ENCODE results near the gene AGFG2. TPM values are rescaled to one million over a fixed set of nuclear protein-coding genes. Genes with fewer than 3 reads are reported as not detected.
"Not testable (repeated sequence)": the region's sequence is repeated elsewhere in the genome, so short reads cannot be mapped to it uniquely, and the experiment has no call there.

AGFG2 gene
- total RNA-seq, 1 experiment from 2014 or later = 11.2 TPM

- no peak overlapping the region for H3T11ph ChIP-seq (ENCODE audit: low read length)
- H3K9me3 Mint-ChIP-seq = no peaks in the 10 kb centered on the region
- no peak overlapping the region for H3K4ac ChIP-seq (ENCODE audit: low read depth, low read length)
- H3K56ac ChIP-seq (ENCODE audit: insufficient read length, low read depth, low read length) = no peak overlapping the region
- no peak overlapping the region for H3K4me3 Mint-ChIP-seq
- no peak overlapping the region for H2AFZ ChIP-seq (ENCODE audit: low read length)
- H3K27me3 Mint-ChIP-seq (ENCODE audit: low read depth) = peaks cover 7% of the 10 kb centered on the region
- H3K79me1 ChIP-seq (ENCODE audit: insufficient read depth, low read depth, low read length, poor library complexity, severe bottlenecking) = no peaks in the 10 kb centered on the region
- no peaks in the 10 kb centered on the region for H3K4me1 ChIP-seq (ENCODE audit: insufficient read depth, low read length)
- H4K20me1 ChIP-seq (ENCODE audit: control insufficient read depth, insufficient read depth, insufficient read length) = no peaks in the 10 kb centered on the region
- H4K5ac ChIP-seq (ENCODE audit: insufficient read length, low read depth, low read length) = no peak overlapping the region
- no peak overlapping the region; a peak in 1 of 7 replicates for H3K27ac Mint-ChIP-seq
- no peak for DNase-seq
- H3K27ac ChIP-seq (ENCODE audit: insufficient read length, low read depth, low read length) = no peak overlapping the region
- no peak overlapping the region for H2BK20ac ChIP-seq (ENCODE audit: low read depth, low read length, poor library complexity, severe bottlenecking)
- no peak overlapping the region for H3K4me2 ChIP-seq (ENCODE audit: insufficient read depth, insufficient read length, low read length)
- H3K36me3 Mint-ChIP-seq (ENCODE audit: insufficient read depth in 1 of 3, low read depth in 3 of 3) = no peaks in the 10 kb centered on the region
- no peaks in the 10 kb centered on the region for H3K9me3 ChIP-seq (ENCODE audit: control insufficient read depth, low read depth, low read length)
- TF ChIP-seq CTCF (conservative IDR thresholded peaks at IDR 0.05) = no peak
- H2BK12ac ChIP-seq (ENCODE audit: insufficient read length, low read depth, low read length) = no peak overlapping the region
- no peak overlapping the region for H4K8ac ChIP-seq (replicated peaks; ENCODE audit: insufficient read length, low read depth, low read length)
- no peak overlapping the region for H3K14ac ChIP-seq (ENCODE audit: insufficient read depth, low read length)
- no peaks in the 10 kb centered on the region for H3K27me3 ChIP-seq (ENCODE audit: insufficient read depth, low read length)
- no peak overlapping the region for H2BK120ac ChIP-seq (ENCODE audit: low read depth, low read length, poor library complexity, severe bottlenecking)
- no peaks in the 10 kb centered on the region for H3K4me1 Mint-ChIP-seq
- H3K23me2 ChIP-seq (ENCODE audit: insufficient read length, low read depth, low read length, poor library complexity, severe bottlenecking) = no peaks in the 10 kb centered on the region
- no peaks in the 10 kb centered on the region for H3K79me2 ChIP-seq (ENCODE audit: insufficient read depth, low read length)
- H3K23ac ChIP-seq (ENCODE audit: insufficient read length, low read depth, low read length) = no peak overlapping the region
- no CpG with 5 or more reads among the region's 14 CpGs for WGBS (ENCODE audit: extremely low coverage, insufficient read length, low lambda C conversion rate)
- no peak overlapping the region for H4K91ac ChIP-seq (ENCODE audit: insufficient read length, low read depth, low read length)
- H2AK5ac ChIP-seq (ENCODE audit: insufficient read length, low read length) = no peak overlapping the region
- no peak overlapping the region for H3K18ac ChIP-seq (ENCODE audit: insufficient read length, low read depth, low read length)
- H2BK15ac ChIP-seq (ENCODE audit: low read depth, low read length) = no peak overlapping the region
- no peak overlapping the region for H2BK5ac ChIP-seq (ENCODE audit: insufficient read length, low read length)
- no peak overlapping the region for H3K9ac ChIP-seq (ENCODE audit: extremely low read depth, insufficient read length, low read length)
Measured at GRCh38 chr7:100532165-100533022, 6.6 kb upstream of the AGFG2 start.

- H3K9me3 ChIP-seq (ENCODE audit: control insufficient read depth, low read depth, low read length); H3K23ac ChIP-seq (ENCODE audit: insufficient read length, low read depth, low read length); H3K36me3 Mint-ChIP-seq (ENCODE audit: insufficient read depth in 1 of 3, low read depth in 3 of 3); H3K18ac ChIP-seq (ENCODE audit: insufficient read length, low read depth, low read length); H3K27ac ChIP-seq (ENCODE audit: insufficient read length, low read depth, low read length); H2BK15ac ChIP-seq (ENCODE audit: low read depth, low read length); H4K8ac ChIP-seq (replicated peaks; ENCODE audit: insufficient read length, low read depth, low read length); H3K79me1 ChIP-seq (ENCODE audit: insufficient read depth, low read depth, low read length, poor library complexity, severe bottlenecking); H3K9ac ChIP-seq (ENCODE audit: extremely low read depth, insufficient read length, low read length); H3K27me3 ChIP-seq (ENCODE audit: insufficient read depth, low read length); H3K79me2 ChIP-seq (ENCODE audit: insufficient read depth, low read length); H3K14ac ChIP-seq (ENCODE audit: insufficient read depth, low read length); H4K20me1 ChIP-seq (ENCODE audit: control insufficient read depth, insufficient read depth, insufficient read length); H2BK120ac ChIP-seq (ENCODE audit: low read depth, low read length, poor library complexity, severe bottlenecking); H2BK5ac ChIP-seq (ENCODE audit: insufficient read length, low read length); H2BK20ac ChIP-seq (ENCODE audit: low read depth, low read length, poor library complexity, severe bottlenecking); H3K4me1 ChIP-seq (ENCODE audit: insufficient read depth, low read length); H3K4me3 Mint-ChIP-seq; H2AFZ ChIP-seq (ENCODE audit: low read length); H3T11ph ChIP-seq (ENCODE audit: low read length); H3K4ac ChIP-seq (ENCODE audit: low read depth, low read length); H3K4me2 ChIP-seq (ENCODE audit: insufficient read depth, insufficient read length, low read length); H3K56ac ChIP-seq (ENCODE audit: insufficient read length, low read depth, low read length); H4K5ac ChIP-seq (ENCODE audit: insufficient read length, low read depth, low read length); H3K9me3 Mint-ChIP-seq; H2AK5ac ChIP-seq (ENCODE audit: insufficient read length, low read length); H4K91ac ChIP-seq (ENCODE audit: insufficient read length, low read depth, low read length); H2BK12ac ChIP-seq (ENCODE audit: insufficient read length, low read depth, low read length); DNase-seq: not testable (repeated sequence)
- H3K27ac Mint-ChIP-seq = peak overlapping the region in 1 of 3 experiments; percentile 88; a peak in 1 of 7 replicates
- peaks cover 11% of the 10 kb centered on the region for H3K23me2 ChIP-seq (ENCODE audit: insufficient read length, low read depth, low read length, poor library complexity, severe bottlenecking)
- H3K27me3 Mint-ChIP-seq (ENCODE audit: low read depth) = peaks cover 25% of the 10 kb centered on the region
- WGBS (ENCODE audit: extremely low coverage, insufficient read length, low lambda C conversion rate) = no CpG with 5 or more reads among the region's 9 CpGs
- H3K4me1 Mint-ChIP-seq = peaks cover 15 to 17% of the 10 kb centered on the region in 2 experiments
Measured at GRCh38 chr7:100535982-100536381, 3.0 kb upstream of the AGFG2 start.
